ENCODE measurements around the gene MAPK10.

Gene MAPK10

GRCh38 chr4:86160426-86160825 is 199.4 kb downstream of the MAPK10 start:
- H3K4me3 ChIP-seq (ENCODE audit: low read depth, low read length): no peak overlapping the region
- TF ChIP-seq, protein P1, sequence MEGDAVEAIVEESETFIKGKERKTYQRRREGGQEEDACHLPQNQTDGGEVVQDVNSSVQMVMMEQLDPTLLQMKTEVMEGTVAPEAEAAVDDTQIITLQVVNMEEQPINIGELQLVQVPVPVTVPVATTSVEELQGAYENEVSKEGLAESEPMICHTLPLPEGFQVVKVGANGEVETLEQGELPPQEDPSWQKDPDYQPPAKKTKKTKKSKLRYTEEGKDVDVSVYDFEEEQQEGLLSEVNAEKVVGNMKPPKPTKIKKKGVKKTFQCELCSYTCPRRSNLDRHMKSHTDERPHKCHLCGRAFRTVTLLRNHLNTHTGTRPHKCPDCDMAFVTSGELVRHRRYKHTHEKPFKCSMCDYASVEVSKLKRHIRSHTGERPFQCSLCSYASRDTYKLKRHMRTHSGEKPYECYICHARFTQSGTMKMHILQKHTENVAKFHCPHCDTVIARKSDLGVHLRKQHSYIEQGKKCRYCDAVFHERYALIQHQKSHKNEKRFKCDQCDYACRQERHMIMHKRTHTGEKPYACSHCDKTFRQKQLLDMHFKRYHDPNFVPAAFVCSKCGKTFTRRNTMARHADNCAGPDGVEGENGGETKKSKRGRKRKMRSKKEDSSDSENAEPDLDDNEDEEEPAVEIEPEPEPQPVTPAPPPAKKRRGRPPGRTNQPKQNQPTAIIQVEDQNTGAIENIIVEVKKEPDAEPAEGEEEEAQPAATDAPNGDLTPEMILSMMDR (IDR thresholded peaks at IDR 0.05; ENCODE audit: insufficient read depth, low read depth, low read length, missing control alignments): no peak
- no peak for DNase-seq (ENCODE audit: low read depth)

GRCh38 chr4:86159216-86159615 is 200.6 kb downstream of the MAPK10 start:
- no peak overlapping the region for H3K4me3 ChIP-seq (ENCODE audit: low read depth, low read length)
- DNase-seq (ENCODE audit: low read depth): no peak
- TF ChIP-seq, protein P1 (IDR thresholded peaks at IDR 0.05; ENCODE audit: insufficient read depth, low read depth, low read length, missing control alignments): no peak

DNA sequence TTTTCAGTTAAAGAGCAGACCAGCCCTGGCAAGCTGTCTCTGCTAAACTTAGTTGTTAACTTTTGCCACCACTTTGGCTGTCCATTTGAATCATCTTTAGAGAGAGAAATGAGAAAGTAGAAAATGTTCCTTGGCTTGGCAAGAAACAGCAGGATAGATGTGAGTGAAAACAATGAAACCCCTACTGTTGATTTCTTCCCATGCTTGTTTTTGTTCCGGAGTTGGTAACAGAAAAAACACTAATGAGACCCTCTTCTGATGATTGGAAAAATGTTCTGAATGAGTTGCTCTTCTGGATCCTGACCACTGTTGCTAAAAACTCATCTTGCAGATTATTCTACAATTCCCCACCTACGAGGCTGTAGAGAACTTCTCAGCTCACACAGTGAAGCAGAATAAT is 203.3 kb downstream of the MAPK10 start:
- TF ChIP-seq, protein P1 (IDR thresholded peaks at IDR 0.05; ENCODE audit: insufficient read depth, low read depth, low read length, missing control alignments): no peak
- DNase-seq (ENCODE audit: low read depth): no peak

DNA sequence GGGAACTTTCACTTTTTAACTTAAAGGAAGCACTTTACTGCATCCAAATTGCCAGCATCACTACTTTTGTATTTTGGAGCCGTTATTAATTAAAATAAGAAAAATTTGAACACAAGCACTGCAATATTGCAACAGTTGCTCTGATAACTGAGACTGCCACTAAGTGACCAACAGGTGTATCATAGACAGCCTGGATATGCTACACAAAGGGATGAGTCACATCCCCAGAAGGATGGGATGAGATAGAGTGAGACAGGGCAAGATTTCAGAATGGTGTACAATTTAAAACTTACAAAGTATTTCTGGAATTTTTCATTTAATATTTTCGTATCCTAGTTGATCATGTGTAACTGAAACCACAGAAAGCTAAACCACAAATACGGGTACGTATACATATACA is 204.1 kb downstream of the MAPK10 start:
- TF ChIP-seq, protein P1 (IDR thresholded peaks at IDR 0.05; ENCODE audit: insufficient read depth, low read depth, low read length, missing control alignments): no peak
- no peak for DNase-seq (ENCODE audit: low read depth)

More for the DNA sequence above, 203.3 kb downstream of the MAPK10 start:
- H3K4me3 ChIP-seq (ENCODE audit: low read depth, low read length): no peak overlapping the region

GRCh38 chr4:86152454-86152853 is 207.4 kb downstream of the MAPK10 start:
- H3K4me3 ChIP-seq (ENCODE audit: low read depth, low read length): no peak overlapping the region; the same call in 1 of the 2 replicates
- peak; percentile 15 for DNase-seq (ENCODE audit: low read depth)
- TF ChIP-seq, protein P1 (IDR thresholded peaks at IDR 0.05; ENCODE audit: insufficient read depth, low read depth, low read length, missing control alignments): no peak

More for the DNA sequence above, 204.1 kb downstream of the MAPK10 start:
- H3K4me3 ChIP-seq (ENCODE audit: low read depth, low read length): no peak overlapping the region

DNA sequence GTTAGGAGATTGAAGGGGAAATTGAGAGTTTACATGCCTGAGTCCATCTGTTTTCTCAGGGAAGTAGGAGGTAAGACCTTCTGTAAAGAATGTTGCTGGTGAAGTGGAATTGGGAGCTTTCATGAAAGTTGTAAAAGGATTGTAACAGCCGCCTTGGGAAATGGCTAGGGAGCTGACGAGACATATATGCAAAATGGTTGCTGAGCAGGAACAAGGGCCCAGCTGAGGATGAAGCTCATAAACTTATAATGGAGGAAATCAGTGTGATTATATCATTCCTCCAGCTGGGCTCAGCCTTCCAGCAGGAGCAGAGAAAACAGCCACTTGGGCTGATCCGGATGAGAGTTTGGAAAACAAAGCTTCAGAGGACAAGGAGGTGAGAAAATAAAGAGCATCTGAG is 208.7 kb downstream of the MAPK10 start:
- H3K4me3 ChIP-seq (ENCODE audit: low read depth, low read length): no peak overlapping the region
- TF ChIP-seq, protein P1 (IDR thresholded peaks at IDR 0.05; ENCODE audit: insufficient read depth, low read depth, low read length, missing control alignments): no peak
- DNase-seq (ENCODE audit: low read depth): no peak

GRCh38 chr4:86141161-86141560 is 218.7 kb downstream of the MAPK10 start:
- no peak overlapping the region for H3K4me3 ChIP-seq (ENCODE audit: low read depth, low read length)
- TF ChIP-seq, protein P1 (IDR thresholded peaks at IDR 0.05; ENCODE audit: insufficient read depth, low read depth, low read length, missing control alignments): no peak
- DNase-seq (ENCODE audit: low read depth): no peak
